Peyer's patch (tissue), 4 donors: Measurements from ENCODE around the gene ULK1.

Experiments used
- CTCF ChIP-seq, 6 experiments: fragments of 450-650 bp in 4 of 6; fragments of 200-600 bp in 2 of 6; sonication (generic) in 1 of 6; IDR thresholded peaks; one replicate each; pipeline ENCODE4 v1.5.1; 2017 to 2019; ENCODE audit warnings: antibody characterized with exemption in 6 of 6, mild to moderate bottlenecking in 3 of 6, moderate library complexity in 1 of 6
- POLR2A ChIP-seq, 2 donors: fragments of 450-650 bp; IDR thresholded peaks; one replicate each; pipeline ENCODE4 v1.5.1; 2017; ENCODE audit warnings: antibody characterized with exemption in 2 of 2, mild to moderate bottlenecking in 2 of 2, moderate library complexity in 2 of 2

DNA sequence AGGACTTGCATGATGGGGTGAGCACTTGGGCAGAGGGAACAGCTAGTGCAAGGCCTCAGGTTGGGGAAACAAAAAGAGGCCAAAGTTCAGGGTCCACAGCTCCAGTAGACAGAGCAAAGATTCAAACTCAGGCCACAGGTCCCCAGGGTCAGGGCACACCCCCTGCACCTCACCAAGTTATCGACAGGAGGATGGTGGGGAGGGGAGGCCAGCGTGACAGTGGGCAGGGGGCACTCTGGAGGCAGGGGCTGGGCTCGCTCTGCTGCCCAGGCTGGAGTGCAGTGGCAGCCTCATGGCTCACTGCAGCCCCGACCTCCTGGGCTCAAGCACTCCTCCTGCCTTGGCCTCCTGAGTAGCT lies 32.4 kb upstream of the ULK1 start:
- TF ChIP-seq POLR2A (IDR thresholded peaks at IDR 0.05) (no peak), CTCF (IDR thresholded peaks at IDR 0.05) (no peak)
